GM21526 (cell line): ENCODE data around the gene TNFSF13B.

Source experiments
- ATAC-seq: cut with Tn5 transposase; IDR thresholded peaks from one replicate; pipeline ENCODE4 v1.9.1; 2021; ENCODE audit warnings: moderate library complexity; ENCODE audit not compliant: unreplicated experiment, low FRiP score

The TNFSF13B gene

GRCh38 chr13:108342369-108343289 is 73.1 kb downstream of the TNFSF13B start:
- ATAC-seq = peak; percentile 68

DNA sequence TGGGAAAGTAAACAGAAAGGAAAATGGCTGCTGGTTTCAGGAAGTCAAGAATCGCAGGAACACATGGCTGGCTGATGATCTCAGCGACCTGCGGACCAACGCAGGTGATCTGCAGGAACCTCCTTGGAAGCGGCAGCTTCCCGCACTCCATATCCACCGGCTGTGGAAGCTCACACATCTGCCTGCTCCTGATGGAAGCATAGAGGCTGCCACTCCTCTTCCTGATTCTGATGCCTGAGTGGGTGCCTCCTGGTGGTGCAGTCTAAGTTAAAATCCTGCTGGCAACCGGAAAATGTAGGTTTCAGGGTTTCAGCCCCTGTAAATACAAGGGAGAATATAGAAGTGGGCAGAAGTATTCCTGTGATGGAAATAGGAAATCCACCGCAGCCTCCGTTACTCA is 75.5 kb downstream of the TNFSF13B start:
- ATAC-seq = no peak

GRCh38 chr13:108346376-108346775 is 76.9 kb downstream of the TNFSF13B start:
- ATAC-seq = no peak

GRCh38 chr13:108349269-108349668 is 79.8 kb downstream of the TNFSF13B start:
- ATAC-seq = no peak

- ATAC-seq = no peak
Observed at GRCh38 chr13:108350579-108350978, 81.1 kb downstream of the TNFSF13B start.

GRCh38 chr13:108352599-108352998 is 83.1 kb downstream of the TNFSF13B start:
- no peak for ATAC-seq

DNA sequence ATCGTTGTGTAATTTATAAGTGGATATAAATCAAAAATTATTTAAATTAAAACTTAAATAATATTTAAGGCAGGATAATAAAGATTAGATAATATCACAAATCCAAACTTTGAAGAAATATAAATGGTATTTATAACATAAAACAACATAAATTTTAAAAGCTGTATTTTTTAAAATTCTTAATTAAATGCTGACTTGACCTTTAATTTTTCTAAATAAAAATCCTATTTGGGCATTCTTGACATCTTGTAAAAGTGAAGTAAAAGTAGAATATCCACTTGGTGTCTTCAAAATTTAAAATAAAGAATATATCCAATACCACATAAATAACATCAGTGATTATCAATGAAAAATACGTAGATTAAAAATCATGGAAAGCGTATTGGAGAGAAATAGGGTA is 87.7 kb downstream of the TNFSF13B start:
- no peak for ATAC-seq
